ENCODE data around the gene RASSF8.

Gene RASSF8

DNA sequence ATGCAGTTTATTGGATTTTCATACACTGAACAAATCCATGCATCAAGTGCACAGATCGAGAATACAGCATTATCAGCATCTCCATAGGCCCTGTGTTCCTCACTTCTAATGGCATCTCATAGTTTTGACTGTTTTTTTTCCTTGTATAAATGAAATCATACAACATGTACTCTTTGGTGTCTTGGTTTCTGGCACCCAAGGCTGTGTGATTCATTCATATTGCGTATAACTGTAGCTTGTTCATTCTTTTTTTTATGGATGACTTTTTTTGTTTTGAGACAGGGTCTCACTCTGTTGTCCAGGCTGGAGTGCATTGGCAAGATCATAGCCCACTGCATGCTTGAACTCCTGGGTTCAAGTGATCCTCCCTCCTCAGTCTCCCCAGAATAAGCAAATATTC, 14.3 kb downstream of the RASSF8 start:
- Histone ChIP-seq H3K36me3 (ENCODE audit: control insufficient read depth, low read length) (no peaks in the 10 kb centered on the region), H4K20me1 (ENCODE audit: control insufficient read depth, insufficient read depth, low read depth, low read length) (no peaks in the 10 kb centered on the region), H3K9me3 (ENCODE audit: control insufficient read depth, insufficient read depth, low read length) (no peaks in the 10 kb centered on the region), H3K4me3 (ENCODE audit: low read length) (no peak overlapping the region), H3K4me2 (ENCODE audit: low read length) (no peak overlapping the region), H3K27ac (ENCODE audit: low read depth, low read length) (no peak overlapping the region), H3K4me1 (ENCODE audit: control insufficient read depth, low read length) (no peaks in the 10 kb centered on the region), H3K79me2 (ENCODE audit: control insufficient read depth, low read length) (no peaks in the 10 kb centered on the region), H3K27me3 (ENCODE audit: control insufficient read depth, low read length) (peaks cover 19% of the 10 kb centered on the region), H3F3A (ENCODE audit: control insufficient read depth, insufficient read depth) (no peaks in the 10 kb centered on the region), H3K9me2 (replicated peaks; ENCODE audit: control insufficient read depth, low read length) (no peaks in the 10 kb centered on the region)
- TF ChIP-seq EZH2phosphoT487 (IDR thresholded peaks at IDR 0.05; ENCODE audit: borderline replicate concordance, low read length) = no peak
- TF ChIP-seq, protein P1, sequence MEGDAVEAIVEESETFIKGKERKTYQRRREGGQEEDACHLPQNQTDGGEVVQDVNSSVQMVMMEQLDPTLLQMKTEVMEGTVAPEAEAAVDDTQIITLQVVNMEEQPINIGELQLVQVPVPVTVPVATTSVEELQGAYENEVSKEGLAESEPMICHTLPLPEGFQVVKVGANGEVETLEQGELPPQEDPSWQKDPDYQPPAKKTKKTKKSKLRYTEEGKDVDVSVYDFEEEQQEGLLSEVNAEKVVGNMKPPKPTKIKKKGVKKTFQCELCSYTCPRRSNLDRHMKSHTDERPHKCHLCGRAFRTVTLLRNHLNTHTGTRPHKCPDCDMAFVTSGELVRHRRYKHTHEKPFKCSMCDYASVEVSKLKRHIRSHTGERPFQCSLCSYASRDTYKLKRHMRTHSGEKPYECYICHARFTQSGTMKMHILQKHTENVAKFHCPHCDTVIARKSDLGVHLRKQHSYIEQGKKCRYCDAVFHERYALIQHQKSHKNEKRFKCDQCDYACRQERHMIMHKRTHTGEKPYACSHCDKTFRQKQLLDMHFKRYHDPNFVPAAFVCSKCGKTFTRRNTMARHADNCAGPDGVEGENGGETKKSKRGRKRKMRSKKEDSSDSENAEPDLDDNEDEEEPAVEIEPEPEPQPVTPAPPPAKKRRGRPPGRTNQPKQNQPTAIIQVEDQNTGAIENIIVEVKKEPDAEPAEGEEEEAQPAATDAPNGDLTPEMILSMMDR (IDR thresholded peaks at IDR 0.05; ENCODE audit: low read depth, low read length, poor library complexity, severe bottlenecking) = no peak

DNA sequence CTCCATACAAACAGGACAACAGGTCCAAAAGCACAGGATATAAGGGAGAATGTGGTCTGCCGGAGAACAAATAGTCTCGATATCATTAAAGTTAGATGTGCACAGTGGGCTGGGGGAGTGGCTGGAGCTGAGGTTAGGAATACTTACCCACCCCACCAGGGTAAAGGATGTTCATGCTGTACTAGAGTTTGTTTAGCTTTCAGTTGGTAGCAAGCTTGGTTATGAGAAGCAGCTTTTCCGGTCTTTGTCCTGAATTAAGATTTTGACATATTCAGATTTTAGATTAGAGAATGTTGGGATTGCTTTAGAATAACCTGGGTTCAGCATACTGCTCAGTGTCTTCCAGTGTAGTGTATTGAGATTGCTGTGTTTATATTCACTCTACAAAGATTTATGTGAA, 16.7 kb downstream of the RASSF8 start:
- H3K9me3 ChIP-seq (ENCODE audit: control insufficient read depth, insufficient read depth, low read length) = no peaks in the 10 kb centered on the region
- H3K36me3 ChIP-seq (ENCODE audit: control insufficient read depth, low read length) = no peaks in the 10 kb centered on the region
- no peak overlapping the region for H3K4me2 ChIP-seq (ENCODE audit: low read length)
- no peaks in the 10 kb centered on the region for H4K20me1 ChIP-seq (ENCODE audit: control insufficient read depth, insufficient read depth, low read depth, low read length)
- H3K27ac ChIP-seq (ENCODE audit: low read depth, low read length) = no peak overlapping the region
- no peak overlapping the region for H3K4me3 ChIP-seq (ENCODE audit: low read length)
- no peak for TF ChIP-seq EZH2phosphoT487 (IDR thresholded peaks at IDR 0.05; ENCODE audit: borderline replicate concordance, low read length)
- TF ChIP-seq, protein P1 (IDR thresholded peaks at IDR 0.05; ENCODE audit: low read depth, low read length, poor library complexity, severe bottlenecking) = no peak
- no peaks in the 10 kb centered on the region for H3K4me1 ChIP-seq (ENCODE audit: control insufficient read depth, low read length)
- H3K9me2 ChIP-seq (replicated peaks; ENCODE audit: control insufficient read depth, low read length) = no peaks in the 10 kb centered on the region
- H3F3A ChIP-seq (ENCODE audit: control insufficient read depth, insufficient read depth) = no peaks in the 10 kb centered on the region
- H3K79me2 ChIP-seq (ENCODE audit: control insufficient read depth, low read length) = no peaks in the 10 kb centered on the region
- peaks cover 19% of the 10 kb centered on the region for H3K27me3 ChIP-seq (ENCODE audit: control insufficient read depth, low read length)

DNA sequence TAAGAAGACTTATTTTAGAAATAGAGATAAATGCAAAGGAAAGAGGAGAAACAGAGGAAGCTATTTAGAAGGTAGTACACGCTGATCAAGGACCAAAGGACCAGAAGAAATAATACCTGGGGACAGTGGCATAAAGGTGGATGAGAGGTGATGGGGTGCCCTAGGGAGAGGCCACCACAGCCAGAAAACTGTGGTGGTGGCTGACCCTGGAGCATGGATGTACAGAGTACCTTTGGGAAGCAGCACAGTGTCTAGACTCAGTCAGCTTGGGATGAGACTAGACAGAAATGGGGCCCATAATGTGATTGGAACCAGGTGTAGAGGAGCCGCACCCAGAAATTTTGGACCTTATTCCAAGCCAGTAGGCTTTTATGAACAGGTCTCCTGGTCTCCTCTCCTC, 17.2 kb downstream of the RASSF8 start:
- no peaks in the 10 kb centered on the region for H4K20me1 ChIP-seq (ENCODE audit: control insufficient read depth, insufficient read depth, low read depth, low read length)

More for the DNA sequence above, 17.2 kb downstream of the RASSF8 start:
- Histone ChIP-seq H3K4me2 (ENCODE audit: low read length) (no peak overlapping the region), H3K9me3 (ENCODE audit: control insufficient read depth, insufficient read depth, low read length) (no peaks in the 10 kb centered on the region), H3K27me3 (ENCODE audit: control insufficient read depth, low read length) (peaks cover 19% of the 10 kb centered on the region), H3K9me2 (replicated peaks; ENCODE audit: control insufficient read depth, low read length) (no peaks in the 10 kb centered on the region), H3K79me2 (ENCODE audit: control insufficient read depth, low read length) (no peaks in the 10 kb centered on the region), H3K4me1 (ENCODE audit: control insufficient read depth, low read length) (no peaks in the 10 kb centered on the region), H3K4me3 (ENCODE audit: low read length) (no peak overlapping the region), H3K27ac (ENCODE audit: low read depth, low read length) (no peak overlapping the region), H3F3A (ENCODE audit: control insufficient read depth, insufficient read depth) (no peaks in the 10 kb centered on the region), H3K36me3 (ENCODE audit: control insufficient read depth, low read length) (no peaks in the 10 kb centered on the region)
- TF ChIP-seq, protein P1 (IDR thresholded peaks at IDR 0.05; ENCODE audit: low read depth, low read length, poor library complexity, severe bottlenecking) = no peak
- TF ChIP-seq EZH2phosphoT487 (IDR thresholded peaks at IDR 0.05; ENCODE audit: borderline replicate concordance, low read length) = no peak

Data from DOHH2 (cell line).